ENCODE measurements around the gene CREB3L4.
"Not testable (repeated sequence)": the region's sequence is repeated elsewhere in the genome, so short reads cannot be mapped to it uniquely, and the experiment has no call there.

- TF ChIP-seq ZNF274 (IDR thresholded peaks at IDR 0.05; ENCODE audit: low read depth, low read length); YY1 (IDR thresholded peaks at IDR 0.05; ENCODE audit: insufficient read depth, insufficient read length): not testable (repeated sequence)
These were observed 11.4 kb downstream of the CREB3L4 start for GRCh38 chr1:153979091-153979490.
